Right renal cortex interstitium (tissue), 3 donors: ENCODE measurements around the gene MLST8. TPM values are rescaled to one million over a fixed set of nuclear protein-coding genes. Genes with fewer than 3 reads are reported as not detected.

Experiments used
- DNase-seq, 3 donors: peaks; one replicate each; pipeline ENCODE4 v3.0.0-alpha.2; 2013; ENCODE audit warnings: low read depth in 3 of 3, low spot score in 2 of 3
- polyA plus RNA-seq, 3 donors: library from polyadenylated mRNA; unstranded; fragments of 120-200 nt; gene quantifications; one replicate each; pipeline ENCODE4 v1.2.1, GENCODE V29; 2013; ENCODE audit not compliant: insufficient read length in 3 of 3

The MLST8 gene
- polyA plus RNA-seq, 3 donors = 41.3 to 48.7 (median 43.8) TPM

- no peak for DNase-seq
These were observed 1.7 kb downstream of the MLST8 start for GRCh38 chr16:2206780-2207433.

- no peak for DNase-seq
These were observed 2.6 kb downstream of the MLST8 start for GRCh38 chr16:2207872-2208271.

GRCh38 chr16:2208308-2208707, 3.1 kb downstream of the MLST8 start:
- no peak for DNase-seq

- no peak for DNase-seq
These were observed 3.5 kb downstream of the MLST8 start for GRCh38 chr16:2208772-2209171.

- no peak for DNase-seq
These were observed 4.2 kb downstream of the MLST8 start for GRCh38 chr16:2209258-2210008.

GRCh38 chr16:2210009-2210332, 4.7 kb downstream of the MLST8 start:
- DNase-seq = no peak

- no peak for DNase-seq
These were observed 5.4 kb downstream of the MLST8 start, which contains the start of gene BRICD5 for GRCh38 chr16:2210386-2211365. Gene BRICD5 (minus strand): TSS chr16:2210863. CDS start chr16:2210833, 30 bp downstream.

- no peak for DNase-seq
These were observed 6.7 kb downstream of the MLST8 start for GRCh38 chr16:2211923-2212347.

GRCh38 chr16:2212362-2213324, 7.4 kb downstream of the MLST8 start:
- DNase-seq = no peak

GRCh38 chr16:2213817-2214718, 8.8 kb downstream of the MLST8 start:
- no peak for DNase-seq

- DNase-seq = no peak
These were observed 9.4 kb downstream of the MLST8 start, which contains the start of gene PGP for GRCh38 chr16:2214719-2214968. Gene PGP (minus strand): TSS chr16:2214840. CDS start chr16:2214777, 63 bp downstream.

- DNase-seq = no peak
These were observed 11.1 kb downstream of the MLST8 start for GRCh38 chr16:2216330-2216729.

- DNase-seq = peak; percentile 88 to 98 (median 94)
These were observed 18.1 kb downstream of the MLST8 start, which contains the start of gene E4F1 for GRCh38 chr16:2223221-2223941. Gene E4F1 (plus strand): TSS chr16:2223591. CDS start chr16:2223614, 23 bp downstream.

- DNase-seq = no peak
These were observed 18.8 kb downstream of the MLST8 start for GRCh38 chr16:2223942-2224486.

GRCh38 chr16:2226245-2226793, 21.1 kb downstream of the MLST8 start:
- DNase-seq = no peak

GRCh38 chr16:2226918-2227317, 21.7 kb downstream of the MLST8 start:
- no peak for DNase-seq

- DNase-seq = no peak
These were observed 23.0 kb downstream of the MLST8 start for GRCh38 chr16:2228161-2228824.
